ENCODE data around the gene GJB6. TPM values are rescaled to one million over a fixed set of nuclear protein-coding genes. Genes with fewer than 3 reads are reported as not detected.

GJB6 gene
- total RNA-seq, 1 donor, result not detected

- TF ChIP-seq, protein P1, sequence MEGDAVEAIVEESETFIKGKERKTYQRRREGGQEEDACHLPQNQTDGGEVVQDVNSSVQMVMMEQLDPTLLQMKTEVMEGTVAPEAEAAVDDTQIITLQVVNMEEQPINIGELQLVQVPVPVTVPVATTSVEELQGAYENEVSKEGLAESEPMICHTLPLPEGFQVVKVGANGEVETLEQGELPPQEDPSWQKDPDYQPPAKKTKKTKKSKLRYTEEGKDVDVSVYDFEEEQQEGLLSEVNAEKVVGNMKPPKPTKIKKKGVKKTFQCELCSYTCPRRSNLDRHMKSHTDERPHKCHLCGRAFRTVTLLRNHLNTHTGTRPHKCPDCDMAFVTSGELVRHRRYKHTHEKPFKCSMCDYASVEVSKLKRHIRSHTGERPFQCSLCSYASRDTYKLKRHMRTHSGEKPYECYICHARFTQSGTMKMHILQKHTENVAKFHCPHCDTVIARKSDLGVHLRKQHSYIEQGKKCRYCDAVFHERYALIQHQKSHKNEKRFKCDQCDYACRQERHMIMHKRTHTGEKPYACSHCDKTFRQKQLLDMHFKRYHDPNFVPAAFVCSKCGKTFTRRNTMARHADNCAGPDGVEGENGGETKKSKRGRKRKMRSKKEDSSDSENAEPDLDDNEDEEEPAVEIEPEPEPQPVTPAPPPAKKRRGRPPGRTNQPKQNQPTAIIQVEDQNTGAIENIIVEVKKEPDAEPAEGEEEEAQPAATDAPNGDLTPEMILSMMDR (IDR thresholded peaks at IDR 0.05; ENCODE audit: insufficient read depth, low read depth, low read length), result no peak
- no peak for DNase-seq (ENCODE audit: low read depth)
- no peak overlapping the region for H3K4me3 ChIP-seq (ENCODE audit: low read depth, low read length)
These were observed 4.4 kb downstream of the GJB6 start for GRCh38 chr13:20227730-20228129.

DNA sequence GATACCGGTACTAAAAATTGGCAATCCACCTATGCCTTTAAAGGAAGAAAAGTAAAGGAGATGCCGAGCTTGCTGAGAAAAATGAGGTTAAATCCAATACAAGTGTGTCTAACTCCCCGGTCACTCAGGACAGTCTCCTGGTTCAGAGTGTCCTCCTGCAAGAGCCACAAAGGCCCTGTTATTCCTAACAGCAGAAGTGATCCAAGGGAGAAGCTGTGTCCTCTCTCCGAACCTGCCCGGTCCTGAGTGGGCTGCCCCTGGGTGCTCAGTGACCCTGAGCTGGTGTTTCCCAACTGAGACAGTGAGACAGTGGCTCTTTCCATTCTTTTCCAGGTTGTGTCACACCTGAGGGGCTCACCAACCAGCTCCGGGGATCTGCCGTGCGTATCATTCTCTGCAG, 4.8 kb downstream of the GJB6 start:
- TF ChIP-seq, protein P1 (IDR thresholded peaks at IDR 0.05; ENCODE audit: insufficient read depth, low read depth, low read length), result no peak
- no peak for DNase-seq (ENCODE audit: low read depth)
- no peak overlapping the region for H3K4me3 ChIP-seq (ENCODE audit: low read depth, low read length)

DNA sequence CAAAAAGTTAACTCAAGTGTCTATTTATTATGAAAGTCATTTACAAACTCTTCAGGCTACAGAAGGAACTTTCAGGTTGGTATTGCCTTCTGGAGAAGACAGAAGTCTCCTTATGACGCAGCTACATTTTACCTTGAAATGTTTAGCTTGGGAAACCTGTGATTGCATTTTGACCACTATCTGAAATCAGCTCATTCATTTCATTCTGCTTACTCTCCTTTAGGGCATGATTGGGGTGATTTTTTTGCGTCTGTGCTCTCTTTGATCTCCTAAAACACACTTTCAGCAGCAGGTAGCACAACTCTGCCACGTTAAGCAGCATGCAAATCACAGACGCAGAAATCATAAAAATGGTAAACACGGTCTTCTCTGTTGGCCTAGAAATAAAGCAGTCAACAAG, 9.6 kb downstream of the GJB6 start:
- H3K4me3 ChIP-seq (ENCODE audit: low read depth, low read length), result no peak overlapping the region
- DNase-seq (ENCODE audit: low read depth), result no peak
- TF ChIP-seq, protein P1 (IDR thresholded peaks at IDR 0.05; ENCODE audit: insufficient read depth, low read depth, low read length), result no peak

DNA sequence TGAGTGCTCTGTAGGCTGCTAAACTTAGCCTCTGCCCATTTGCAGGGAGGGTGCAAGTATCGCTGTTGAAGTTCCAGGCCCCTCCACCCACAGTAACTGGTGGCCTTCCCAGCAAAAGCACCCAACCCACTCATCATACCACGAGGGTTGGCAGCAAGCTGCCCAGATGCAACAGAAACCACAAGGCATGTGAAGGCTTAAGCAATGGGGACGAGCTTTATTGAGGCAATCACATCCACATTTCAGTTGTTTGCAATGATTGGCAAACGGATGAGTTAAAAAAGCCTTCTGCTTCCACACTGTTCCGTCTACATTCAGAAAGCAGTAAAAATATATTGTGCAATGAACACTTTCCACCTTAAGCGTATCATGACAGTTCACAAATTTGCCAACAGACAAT, 10.3 kb downstream of the GJB6 start:
- TF ChIP-seq, protein P1 (IDR thresholded peaks at IDR 0.05; ENCODE audit: insufficient read depth, low read depth, low read length), result no peak
- H3K4me3 ChIP-seq (ENCODE audit: low read depth, low read length), result no peak overlapping the region
- peak; percentile 3 for DNase-seq (ENCODE audit: low read depth)

GRCh38 chr13:20219577-20219976, 12.5 kb downstream of the GJB6 start:
- TF ChIP-seq, protein P1 (IDR thresholded peaks at IDR 0.05; ENCODE audit: insufficient read depth, low read depth, low read length), result no peak
- no peak for DNase-seq (ENCODE audit: low read depth)
- no peak overlapping the region for H3K4me3 ChIP-seq (ENCODE audit: low read depth, low read length)

GRCh38 chr13:20217168-20217567, 15.0 kb downstream of the GJB6 start:
- TF ChIP-seq, protein P1 (IDR thresholded peaks at IDR 0.05; ENCODE audit: insufficient read depth, low read depth, low read length), result no peak
- no peak for DNase-seq (ENCODE audit: low read depth)
- no peak overlapping the region for H3K4me3 ChIP-seq (ENCODE audit: low read depth, low read length)

DNA sequence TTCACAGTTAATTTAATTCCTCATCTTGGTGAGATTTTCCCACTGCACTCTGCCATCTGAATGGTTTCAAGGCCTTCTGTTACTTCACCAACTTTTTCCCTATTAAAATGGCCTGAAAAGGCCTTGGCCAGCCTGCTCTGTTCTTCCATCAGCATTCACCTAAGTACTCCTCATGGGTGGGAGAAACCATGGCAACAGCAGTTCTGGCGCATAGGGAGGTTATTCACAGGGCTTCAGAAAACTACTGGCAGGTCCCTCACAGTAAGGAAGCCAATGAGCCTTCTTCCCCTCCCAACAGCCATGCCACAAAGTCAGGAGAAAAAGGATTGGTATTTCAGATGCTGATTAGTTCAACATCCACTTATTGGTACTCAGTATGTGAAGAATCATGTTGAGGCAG, 22.2 kb downstream of the GJB6 start:
- DNase-seq (ENCODE audit: low read depth), result no peak
- TF ChIP-seq, protein P1 (IDR thresholded peaks at IDR 0.05; ENCODE audit: insufficient read depth, low read depth, low read length), result no peak
- H3K4me3 ChIP-seq (ENCODE audit: low read depth, low read length), result no peak overlapping the region
